Natural killer cell (primary cell): Measurements from ENCODE around the gene USP33. TPM values are rescaled to one million over a fixed set of nuclear protein-coding genes. Genes with fewer than 3 reads are reported as not detected.
"Not testable (repeated sequence)": the region's sequence is repeated elsewhere in the genome, so short reads cannot be mapped to it uniquely, and the experiment has no call there.

Experiments
- ATAC-seq, 3 donors: fragments of 150-1000 bp in 2 of 3; fragments of 200-7000 bp in 1 of 3; cut with Tn5 transposase; 1 replicate in 1 of 3; 2 replicates in 2 of 3; pipeline ENCODE4 v1.10.0; 2021; ENCODE audit warnings: mild to moderate bottlenecking in 2 of 3, moderate library complexity in 2 of 3
- DNase-seq, 2 donors: peaks; one replicate each; pipeline versions ENCODE4 v3.0.0 to v3.0.0-alpha.2; 2013 to 2021; ENCODE audit warnings: mixed read lengths in 1 of 2
- H3K27ac ChIP-seq: one replicate; pipeline ENCODE4 v1.5.1; 2013; ENCODE audit warnings: mild to moderate bottlenecking, low read length
- H3K27me3 ChIP-seq: one replicate; pipeline ENCODE4 v1.6.1; 2013; ENCODE audit warnings: low read length; ENCODE audit not compliant: control insufficient read depth, insufficient read depth
- H3K36me3 ChIP-seq: one replicate; pipeline ENCODE4 v1.6.1; 2013; ENCODE audit warnings: low read length; ENCODE audit not compliant: control insufficient read depth, insufficient read depth
- H3K4me1 ChIP-seq: one replicate; pipeline ENCODE4 v1.6.1; 2013; ENCODE audit warnings: low read length; ENCODE audit not compliant: control insufficient read depth, insufficient read depth
- H3K4me3 ChIP-seq: one replicate; pipeline ENCODE4 v1.5.1; 2013; ENCODE audit warnings: low read length
- H3K9me3 ChIP-seq: one replicate; pipeline ENCODE4 v1.6.1; 2013; ENCODE audit warnings: low read length; ENCODE audit not compliant: control insufficient read depth, insufficient read depth
- H3K27ac Mint-ChIP-seq, 2 donors: one replicate each; pipeline ENCODE4 v1.8.0; 2022; ENCODE audit warnings: mild to moderate bottlenecking in 2 of 2, mixed read lengths in 2 of 2, moderate library complexity in 1 of 2
- H3K27me3 Mint-ChIP-seq, 2 donors: one replicate each; pipeline ENCODE4 v1.8.0; 2022; ENCODE audit warnings: low read depth in 2 of 2, mixed read lengths in 2 of 2
- H3K36me3 Mint-ChIP-seq: one replicate; pipeline ENCODE4 v1.8.0; 2022; ENCODE audit warnings: mixed read lengths
- H3K4me1 Mint-ChIP-seq, 2 donors: one replicate each; pipeline ENCODE4 v1.8.0; 2022; ENCODE audit warnings: mixed read lengths in 2 of 2
- H3K4me3 Mint-ChIP-seq: one replicate; pipeline ENCODE4 v1.8.0; 2022; ENCODE audit warnings: mild to moderate bottlenecking, moderate library complexity, mixed read lengths
- H3K9me3 Mint-ChIP-seq, 2 donors: one replicate each; pipeline ENCODE4 v1.8.0; 2022; ENCODE audit warnings: mixed read lengths in 2 of 2
- WGBS: methylation state at CpG from one replicate; pipeline ENCODE4 v1.1.7; 2013; ENCODE audit warnings: missing lambda C conversion rate; ENCODE audit not compliant: insufficient coverage; 5-methylcytosine and 5-hydroxymethylcytosine counted together
- intact Hi-C: fragments of 100-400 bp; cut with micrococcal nuclease; formaldehyde crosslinking; loops from one replicate; pipeline ENCODE4 v1.14.2; 2022
- total RNA-seq, 4 donors: library from RNA; stranded (reverse); fragments of 120-200 nt in 1 of 4; gene quantifications; one replicate each; pipeline versions ENCODE4 v1.2.3 to v1.2.4, GENCODE V29; 2013 to 2022
- TF ChIP-seq, protein P1 (sequence below): fragments of 200-600 bp; IDR thresholded peaks from one replicate; pipeline ENCODE4 v1.8.0; 2022; ENCODE audit warnings: antibody characterized with exemption

USP33 gene
- total RNA-seq, 3 donors from 2014 or later (not counting 1 experiment from before 2014, with no cell fraction given), result 88.1 to 112 (median 101) TPM

DNA sequence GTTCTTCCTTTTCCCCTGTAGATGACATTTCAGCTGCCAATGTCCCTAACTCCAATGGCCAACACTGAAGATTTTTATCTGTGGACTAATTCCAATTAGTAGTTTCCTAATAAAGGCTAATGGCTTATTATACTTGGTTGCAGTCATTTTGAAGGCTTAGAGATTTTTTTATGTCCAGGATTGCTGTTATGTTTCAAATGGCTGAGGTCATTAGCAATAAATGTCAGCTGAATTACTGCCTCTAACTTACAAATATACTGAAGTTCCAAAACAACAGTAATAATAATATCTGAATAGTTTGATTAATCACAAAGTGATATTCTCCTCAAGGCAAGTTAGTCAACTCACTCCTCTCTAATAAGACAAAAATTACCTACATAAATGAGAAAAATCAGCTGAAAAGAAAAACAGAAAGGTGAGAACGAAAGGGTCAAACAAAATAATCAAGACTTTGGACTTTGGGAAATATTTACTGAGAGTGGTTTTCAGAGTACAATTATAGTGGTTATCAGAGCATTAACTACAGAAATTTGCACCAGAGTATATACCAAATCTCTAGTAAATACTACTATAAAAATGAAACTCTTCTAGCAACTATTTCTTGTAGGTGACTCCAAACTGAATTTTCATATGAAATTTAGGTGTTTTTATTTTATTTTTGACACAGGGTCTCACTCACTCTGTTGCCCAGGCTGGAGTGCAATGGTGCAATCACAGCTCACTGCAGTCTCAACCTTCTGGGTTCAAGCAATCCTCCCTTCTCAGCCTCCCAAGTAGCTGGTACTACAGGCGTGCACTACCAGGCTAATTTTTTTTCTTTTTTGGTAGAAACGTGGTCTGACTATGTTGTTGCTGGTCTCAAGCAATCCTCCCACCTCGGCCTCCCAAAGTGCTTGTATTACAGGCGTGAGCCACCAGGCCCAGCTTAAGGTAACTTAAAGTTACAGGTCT, 80.7 kb downstream of the USP33 start:
- no peaks in the 10 kb centered on the region for H3K9me3 ChIP-seq
- H3K4me3 Mint-ChIP-seq, result no peak overlapping the region
- H3K27ac Mint-ChIP-seq, result peak overlapping the region; percentile 10 to 54
- H3K27me3 ChIP-seq, result no peaks in the 10 kb centered on the region
- ATAC-seq (no peak), DNase-seq (no peak)
- H3K27ac ChIP-seq, result no peak overlapping the region
- no peaks in the 10 kb centered on the region for H3K36me3 ChIP-seq
- TF ChIP-seq, protein P1, sequence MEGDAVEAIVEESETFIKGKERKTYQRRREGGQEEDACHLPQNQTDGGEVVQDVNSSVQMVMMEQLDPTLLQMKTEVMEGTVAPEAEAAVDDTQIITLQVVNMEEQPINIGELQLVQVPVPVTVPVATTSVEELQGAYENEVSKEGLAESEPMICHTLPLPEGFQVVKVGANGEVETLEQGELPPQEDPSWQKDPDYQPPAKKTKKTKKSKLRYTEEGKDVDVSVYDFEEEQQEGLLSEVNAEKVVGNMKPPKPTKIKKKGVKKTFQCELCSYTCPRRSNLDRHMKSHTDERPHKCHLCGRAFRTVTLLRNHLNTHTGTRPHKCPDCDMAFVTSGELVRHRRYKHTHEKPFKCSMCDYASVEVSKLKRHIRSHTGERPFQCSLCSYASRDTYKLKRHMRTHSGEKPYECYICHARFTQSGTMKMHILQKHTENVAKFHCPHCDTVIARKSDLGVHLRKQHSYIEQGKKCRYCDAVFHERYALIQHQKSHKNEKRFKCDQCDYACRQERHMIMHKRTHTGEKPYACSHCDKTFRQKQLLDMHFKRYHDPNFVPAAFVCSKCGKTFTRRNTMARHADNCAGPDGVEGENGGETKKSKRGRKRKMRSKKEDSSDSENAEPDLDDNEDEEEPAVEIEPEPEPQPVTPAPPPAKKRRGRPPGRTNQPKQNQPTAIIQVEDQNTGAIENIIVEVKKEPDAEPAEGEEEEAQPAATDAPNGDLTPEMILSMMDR, result no peak
- 91% methylated on average over 4 of the region's 5 CpGs for WGBS
- H3K9me3 Mint-ChIP-seq, result no peaks in the 10 kb centered on the region
- H3K4me1 Mint-ChIP-seq, result peaks cover 35 to 41% of the 10 kb centered on the region in 2 donors
- intact Hi-C loops, result no loop called here
- H3K36me3 Mint-ChIP-seq, result no peaks in the 10 kb centered on the region
- peaks cover 12% of the 10 kb centered on the region for H3K4me1 ChIP-seq
- H3K4me3 ChIP-seq, result no peak overlapping the region
- H3K27me3 Mint-ChIP-seq, result no peaks in the 10 kb centered on the region

DNA sequence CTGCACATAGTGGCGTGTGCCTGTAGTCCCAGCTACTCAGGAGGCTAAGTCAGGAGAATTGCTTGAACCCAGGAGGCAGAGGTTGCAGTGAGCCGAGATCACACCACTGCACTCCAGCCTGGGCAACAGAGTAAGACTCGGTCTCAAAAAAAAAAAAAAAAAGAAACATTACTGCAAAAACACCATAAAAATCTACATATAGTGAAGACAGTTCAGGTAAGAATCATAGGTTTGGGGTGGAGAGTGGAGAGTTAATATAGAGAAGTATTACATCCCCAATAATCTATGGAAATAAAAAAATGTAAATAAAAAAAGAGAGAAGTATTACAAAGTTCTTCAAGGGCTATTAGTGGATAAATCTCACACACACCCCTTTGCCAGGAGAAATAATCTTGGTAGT, 84.8 kb downstream of the USP33 start:
- H3K27ac Mint-ChIP-seq, H3K36me3 Mint-ChIP-seq, H3K4me3 ChIP-seq, H3K27me3 ChIP-seq, H3K27ac ChIP-seq, H3K9me3 ChIP-seq, H3K36me3 ChIP-seq, H3K9me3 Mint-ChIP-seq, ATAC-seq, DNase-seq, intact Hi-C loops, H3K4me1 ChIP-seq, H3K4me3 Mint-ChIP-seq, H3K27me3 Mint-ChIP-seq: not testable (repeated sequence)
- WGBS, result 82% methylated on average over 1 of the region's 3 CpGs
- H3K4me1 Mint-ChIP-seq, result peaks cover 22 to 28% of the 10 kb centered on the region in 2 donors

DNA sequence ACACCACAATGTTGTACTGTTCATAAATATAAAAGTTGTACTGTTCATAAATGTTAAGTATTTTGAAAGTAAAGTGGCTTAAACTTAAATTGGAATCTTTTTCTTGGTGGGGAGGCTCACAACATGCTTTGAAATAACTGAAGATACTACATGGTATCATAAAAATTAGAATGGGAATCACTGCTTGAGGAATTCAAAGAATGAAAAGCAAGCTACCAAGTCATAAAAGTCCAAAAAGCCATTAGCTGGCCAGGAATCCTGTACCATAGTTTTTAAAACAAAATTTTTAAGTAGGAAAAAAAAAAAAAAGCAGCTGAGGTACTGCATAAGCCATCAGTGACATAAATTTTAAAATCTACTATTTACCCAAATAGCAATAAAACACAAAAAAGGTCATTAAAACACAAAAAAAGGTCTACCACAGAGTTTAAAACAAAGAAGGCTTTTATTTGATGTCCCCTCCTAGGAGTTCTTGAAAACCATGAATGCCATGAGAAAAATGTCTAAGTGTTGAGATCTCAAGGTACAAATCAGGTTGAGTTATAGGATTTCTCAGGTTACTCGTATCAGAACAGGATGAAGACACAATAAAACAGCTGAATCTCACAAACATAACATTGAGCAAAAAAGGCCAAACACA, 85.8 kb downstream of the USP33 start:
- no peak for ATAC-seq
- no peaks in the 10 kb centered on the region for H3K4me1 ChIP-seq
- WGBS, result no CpG with 5 or more reads among the region's 1 CpG
- no peak overlapping the region for H3K27ac ChIP-seq
- H3K9me3 ChIP-seq, result no peaks in the 10 kb centered on the region
- Mint-ChIP-seq H3K27me3 (no peaks in the 10 kb centered on the region), H3K4me3 (no peak overlapping the region), H3K4me1 (peaks cover 27 to 28% of the 10 kb centered on the region in 2 donors), H3K9me3 (no peaks in the 10 kb centered on the region), H3K27ac (peak overlapping the region in 1 of 2 donors; percentile 28), H3K36me3 (no peaks in the 10 kb centered on the region)
- H3K36me3 ChIP-seq, result no peaks in the 10 kb centered on the region
- intact Hi-C loops, result no loop called here
- no peak overlapping the region for H3K4me3 ChIP-seq
- H3K27me3 ChIP-seq, result no peaks in the 10 kb centered on the region
- TF ChIP-seq, protein P1, result no peak
- DNase-seq, result no peak

DNA sequence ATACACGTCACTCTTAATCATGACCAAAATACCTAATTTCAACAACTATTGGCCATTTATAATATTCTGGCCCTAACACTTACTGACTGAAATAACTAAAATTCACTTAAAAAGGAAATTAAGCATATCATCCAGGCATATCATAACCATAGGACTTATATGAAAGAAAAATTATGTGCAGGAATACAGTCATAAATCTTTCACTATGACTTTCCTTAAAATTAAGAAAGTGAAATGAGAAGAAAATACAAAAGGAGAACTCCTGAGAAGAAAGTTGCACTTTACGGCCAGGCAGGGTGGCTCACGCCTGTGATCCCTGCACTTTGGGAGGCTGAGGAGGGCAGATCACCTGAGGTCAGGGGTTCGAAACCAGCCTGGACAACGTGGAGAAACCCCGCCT, 86.6 kb downstream of the USP33 start:
- peaks cover 22% of the 10 kb centered on the region in 2 donors for H3K4me1 Mint-ChIP-seq
- DNase-seq (no peak), ATAC-seq (no peak)
- TF ChIP-seq, protein P1, result no peak
- Histone ChIP-seq H3K4me3 (no peak overlapping the region), H3K27ac (no peak overlapping the region), H3K9me3 (no peaks in the 10 kb centered on the region), H3K27me3 (no peaks in the 10 kb centered on the region), H3K36me3 (no peaks in the 10 kb centered on the region), H3K4me1 (no peaks in the 10 kb centered on the region)
- H3K9me3 Mint-ChIP-seq, result no peaks in the 10 kb centered on the region
- no peak overlapping the region for H3K4me3 Mint-ChIP-seq
- intact Hi-C loops, result no loop called here
- 87% methylated on average over 6 of the region's 6 CpGs for WGBS
- no peaks in the 10 kb centered on the region for H3K36me3 Mint-ChIP-seq
- H3K27me3 Mint-ChIP-seq, result no peaks in the 10 kb centered on the region
- peak overlapping the region in 1 of 2 donors; percentile 11 for H3K27ac Mint-ChIP-seq
